H1 (cell line): Measurements from ENCODE around the gene FHIT. TPM values are rescaled to one million over a fixed set of nuclear protein-coding genes. Genes with fewer than 3 reads are reported as not detected.

Experiments used
- CHD1 ChIP-seq: IDR thresholded peaks from 2 replicates; pipeline ENCODE4 v1.6.1; 2012; ENCODE audit warnings: low read depth, low read length, improper control_type of control experiment
- FOSL1 ChIP-seq: IDR thresholded peaks from 2 replicates; pipeline ENCODE4 v1.6.1; 2011; ENCODE audit warnings: mild to moderate bottlenecking, low read depth, low read length, moderate library complexity; ENCODE audit not compliant: insufficient read depth
- HDAC6 ChIP-seq: IDR thresholded peaks from one replicate; pipeline ENCODE4 v1.7.1; 2012; ENCODE audit warnings: low read depth, mild to moderate bottlenecking, inconsistent platforms, low read length, moderate library complexity
- PHF8 ChIP-seq: fragments of 200-600 bp; sonication (generic); conservative IDR thresholded peaks from 2 replicates; pipeline ENCODE4 v1.7.1; 2012; ENCODE audit warnings: low read depth, mild to moderate bottlenecking, inconsistent platforms, low read length, moderate library complexity
- polyA plus RNA-seq, 7 experiments: library from polyadenylated mRNA; depleted of rRNA in 3 of 7; stranded (reverse) in 5 of 7; unstranded in 2 of 7; fragments of >200 nt in 5 of 7; fragments of 200-250 nt in 2 of 7; gene quantifications; 1 replicate in 5 of 7; 2 replicates in 1 of 7; 4 replicates in 1 of 7; pipeline versions ENCODE4 v1.2.1 to v1.2.3, GENCODE V29; 2011 to 2013; ENCODE audit warnings: missing spikeins in 2 of 7, mixed read lengths in 2 of 7
- total RNA-seq: library from RNA; stranded (reverse); fragmentation: NEBNext Ultra II Directional; extraction: Animal tissue kit (Norgen Biotek cat#: 25700); gene quantifications from 2 replicates; pipeline ENCODE4 v1.2.1, GENCODE V29; 2021

The FHIT gene
- total and polyA plus RNA-seq, 2 of the 8 experiments (the other 6 are each of a cell fraction or from before 2014, with no cell fraction given), result 1.2 to 3.2 TPM

GRCh38 chr3:60304112-60304511, 947.1 kb downstream of the FHIT start (continued):
- TF ChIP-seq FOSL1 (no peak), PHF8 (no peak), CHD1 (no peak), HDAC6 (no peak)
